Right renal cortex interstitium (tissue), 3 donors: ENCODE measurements around the gene MGAT1. TPM values are rescaled to one million over a fixed set of nuclear protein-coding genes. Genes with fewer than 3 reads are reported as not detected.

Source experiments
- polyA plus RNA-seq, 3 donors: library from polyadenylated mRNA; unstranded; fragments of 120-200 nt; gene quantifications; one replicate each; pipeline ENCODE4 v1.2.1, GENCODE V29; 2013; ENCODE audit not compliant: insufficient read length in 3 of 3

Gene MGAT1
- polyA plus RNA-seq, 3 donors: 67.0 to 73.1 (median 72.7) TPM

Other genes with a start within 250 kb of the MGAT1 start
- under 1 TPM; 0.74 to 0.78 (median 0.75) TPM for gene SCGB3A1, start 211.3 kb downstream of the MGAT1 start, polyA plus RNA-seq
- 10 to 100 TPM; 21.8 to 24.7 (median 24.5) TPM for gene FLT4, start 153.2 kb downstream of the MGAT1 start, polyA plus RNA-seq
- not detected for gene OR2Y1, start 62.7 kb downstream of the MGAT1 start, polyA plus RNA-seq
- 10 to 100 TPM; 67.6 to 70.6 (median 69.2) TPM for gene ZFP62, start 58.5 kb upstream of the MGAT1 start, polyA plus RNA-seq
- gene BTNL8, start 96.4 kb upstream of the MGAT1 start, polyA plus RNA-seq: under 1 TPM; 0.44 to 0.58 (median 0.54) TPM
- gene BTNL3, start 186.0 kb upstream of the MGAT1 start, polyA plus RNA-seq: under 1 TPM; 0.11 to 0.43 (median 0.13) TPM
- gene BTNL9, start 237.5 kb upstream of the MGAT1 start, polyA plus RNA-seq: 1 to 10 TPM; 5.4 to 8.0 (median 6.9) TPM